Embryonic facial prominence (tissue), 1 donor: Measurements from ENCODE around the gene TSC2.
"Not testable (repeated sequence)": the region's sequence is repeated elsewhere in the genome, so short reads cannot be mapped to it uniquely, and the experiment has no call there.

Experiments
- DNase-seq: peaks from one replicate; pipeline ENCODE4 v3.0.0-alpha.2; 2016; ENCODE audit errors: extremely low spot score

The TSC2 gene

DNA sequence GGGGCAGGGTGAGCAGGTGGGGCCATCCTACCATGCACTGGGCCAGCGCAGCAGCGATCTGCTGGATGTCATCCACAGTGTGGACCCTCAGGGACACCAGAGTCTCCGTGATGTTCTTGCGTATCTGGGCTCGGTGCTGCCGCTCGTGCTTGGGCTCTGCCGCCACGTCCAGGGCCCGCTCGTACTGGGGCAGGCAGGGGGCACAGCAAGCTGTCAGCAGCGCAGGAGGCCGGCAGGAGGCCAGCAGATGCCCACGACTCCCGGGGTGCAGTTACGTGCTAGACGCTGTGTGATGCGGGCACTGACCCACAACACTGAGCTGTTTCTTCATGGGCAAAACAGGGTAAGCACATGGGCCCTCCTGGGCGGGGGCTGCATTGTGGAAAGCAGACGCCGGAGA lies 57.5 kb downstream of the TSC2 start:
- DNase-seq, result not testable (repeated sequence)

DNA sequence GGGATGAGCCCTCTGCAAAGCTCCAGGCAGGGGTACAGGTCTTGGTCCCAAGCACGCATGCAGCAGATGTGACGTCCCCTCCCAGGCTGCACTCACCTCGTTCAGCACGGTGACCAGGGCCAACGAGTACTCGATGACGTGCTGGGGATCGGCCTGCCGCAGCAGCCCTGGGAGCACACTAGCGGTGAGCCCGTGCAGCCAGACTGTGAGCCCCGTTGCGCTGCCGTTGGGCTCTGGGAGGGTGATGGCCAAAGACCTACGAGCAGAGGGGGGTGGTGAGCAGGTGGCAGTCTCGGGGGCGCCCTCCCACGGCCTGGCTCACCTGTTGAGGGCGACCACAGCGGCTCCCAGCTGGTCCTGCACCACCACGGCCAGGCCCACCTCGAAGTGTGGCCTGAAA lies 58.0 kb downstream of the TSC2 start:
- not testable (repeated sequence) for DNase-seq

DNA sequence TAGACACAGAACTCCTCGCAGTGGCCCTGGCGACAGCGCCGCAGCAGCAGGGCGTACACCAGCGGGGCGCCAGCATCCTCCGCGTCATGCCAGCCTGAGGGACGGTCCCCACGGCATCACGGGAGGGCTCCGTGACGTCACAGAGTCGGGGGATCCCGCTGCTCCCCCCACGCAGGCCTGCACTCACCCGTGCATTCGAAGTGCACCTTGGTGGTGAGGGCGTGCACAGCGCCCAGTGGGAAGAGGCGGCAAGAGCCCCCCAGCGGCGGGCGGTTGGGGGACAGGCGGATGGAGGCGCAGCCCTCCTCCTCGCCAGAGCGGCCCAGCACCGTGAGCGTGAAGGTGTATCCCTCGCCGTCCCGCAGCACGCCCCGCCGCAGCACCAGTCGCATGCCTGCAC lies 58.4 kb downstream of the TSC2 start:
- not testable (repeated sequence) for DNase-seq

DNA sequence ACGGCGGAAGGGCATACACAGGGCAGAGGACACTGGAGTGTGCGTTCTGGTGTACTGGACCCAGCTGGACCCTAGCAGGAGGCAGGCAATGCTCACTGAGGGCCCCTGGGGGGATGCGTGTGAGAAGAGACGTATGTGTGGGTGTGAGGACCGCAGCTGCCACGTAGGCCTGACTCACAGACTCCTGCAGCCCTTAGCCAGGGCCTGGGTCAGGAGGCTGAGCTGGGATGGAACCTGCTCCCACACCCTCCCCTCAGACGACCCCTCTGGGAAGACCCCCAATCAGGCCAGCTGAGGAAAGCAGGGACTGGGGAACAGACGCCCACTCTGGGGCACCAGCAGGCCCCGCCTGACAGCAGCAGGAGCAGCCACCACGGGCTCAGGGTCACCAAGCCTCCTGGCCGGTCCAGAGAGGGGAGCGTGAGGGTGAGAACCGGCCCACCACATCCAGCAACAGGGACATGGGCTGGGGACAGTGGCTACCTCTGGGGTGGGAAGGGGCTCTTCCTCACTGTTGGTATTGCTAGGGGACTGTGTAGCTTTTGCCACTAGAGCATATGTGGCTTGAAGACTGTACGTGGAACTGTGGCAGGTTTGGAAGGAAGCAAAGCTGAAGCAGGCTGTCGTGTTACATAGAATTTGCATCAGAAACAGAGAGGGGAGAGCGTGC lies 59.5 kb downstream of the TSC2 start:
- not testable (repeated sequence) for DNase-seq

DNA sequence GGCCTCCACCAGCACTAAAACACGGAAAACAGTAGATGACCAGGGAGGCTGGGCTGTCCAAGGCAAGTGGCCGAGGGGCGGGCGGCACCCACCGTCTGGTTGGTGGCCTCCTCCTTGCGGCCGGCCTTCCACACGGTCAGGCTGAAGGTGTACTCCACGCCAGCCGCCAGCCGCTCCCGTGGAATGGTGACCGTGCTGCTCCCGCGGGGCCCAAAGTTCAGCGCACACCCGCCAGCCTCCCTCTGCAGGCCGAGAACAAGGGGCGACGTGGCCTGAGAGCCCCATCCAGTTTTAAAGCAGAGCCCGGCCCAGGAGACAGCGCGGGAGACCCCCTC lies 60.0 kb downstream of the TSC2 start:
- DNase-seq, result not testable (repeated sequence)

DNA sequence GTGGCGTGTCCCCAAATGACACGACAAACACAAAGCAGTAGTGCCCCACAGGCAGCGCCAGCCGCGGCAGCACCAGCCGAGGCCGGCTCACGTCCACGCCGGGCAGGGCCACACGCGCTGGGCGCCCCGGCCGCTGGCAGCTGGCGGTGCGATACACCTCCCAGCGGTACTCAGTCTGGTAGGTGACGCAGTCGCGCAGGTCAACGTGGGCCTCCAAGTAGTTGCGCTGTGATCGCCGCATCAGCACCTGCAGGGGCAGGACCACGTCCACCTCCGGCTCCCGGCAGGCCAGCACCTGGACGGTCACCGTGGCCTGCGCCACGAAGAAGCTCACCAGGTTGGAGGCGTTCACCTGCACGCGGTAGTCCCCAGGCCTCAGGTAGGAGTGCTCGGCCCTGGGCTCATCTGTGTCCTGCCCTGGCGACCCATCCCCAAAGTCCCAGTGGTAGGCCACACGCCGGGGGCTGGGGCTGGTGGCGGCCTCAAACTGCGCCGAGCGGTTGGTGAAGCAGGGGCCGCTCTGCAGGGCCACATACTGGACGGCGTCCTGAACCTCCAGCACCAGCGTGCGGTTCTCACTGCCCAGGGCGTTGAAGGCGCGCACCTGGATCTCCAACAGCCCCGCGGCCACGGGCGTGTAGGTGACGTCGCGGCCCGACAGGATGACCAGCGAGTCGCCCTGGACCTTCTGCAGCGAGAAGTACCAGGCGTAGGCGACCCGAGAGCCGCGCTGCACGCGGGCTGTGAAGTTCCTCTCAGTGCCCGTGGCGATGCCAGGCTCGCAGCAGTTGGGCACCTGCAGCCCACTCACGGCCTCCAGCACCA lies 60.9 kb downstream of the TSC2 start:
- DNase-seq, result not testable (repeated sequence)

DNA sequence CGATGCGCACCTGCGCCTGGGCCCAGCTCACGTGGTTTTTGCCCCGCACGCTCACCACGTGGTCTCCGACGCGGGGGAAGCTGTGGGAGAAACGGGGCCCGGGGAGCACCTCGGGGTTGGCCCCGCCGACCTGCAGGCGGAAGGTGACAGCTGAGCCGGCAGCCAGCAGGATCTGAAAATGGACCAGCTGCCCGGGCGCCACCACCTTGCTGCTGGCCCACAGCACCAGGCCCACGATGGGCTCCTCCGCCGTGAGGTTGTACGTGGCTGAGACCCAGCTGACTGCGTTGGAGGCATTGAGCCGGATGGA lies 61.4 kb downstream of the TSC2 start:
- not testable (repeated sequence) for DNase-seq

DNA sequence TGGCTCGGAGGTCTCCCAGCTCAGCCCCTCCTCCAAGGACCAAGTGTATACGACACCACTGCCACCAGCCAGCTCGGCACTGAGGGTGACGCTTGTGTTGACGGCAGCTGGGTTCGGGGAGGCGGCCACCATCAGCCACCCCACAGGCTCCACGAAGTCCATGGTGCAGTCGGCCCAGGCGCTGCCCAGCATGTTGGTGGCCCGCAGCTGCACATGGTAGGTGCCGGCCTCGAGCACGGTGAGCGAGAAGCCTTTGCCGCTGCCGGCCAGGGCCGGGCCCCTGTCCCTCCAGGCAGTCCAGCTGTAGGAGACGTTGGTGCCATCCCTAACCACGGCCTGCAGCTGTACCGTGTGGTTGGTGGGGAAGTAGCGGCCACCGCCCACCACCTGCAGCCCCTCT lies 62.1 kb downstream of the TSC2 start:
- DNase-seq, result not testable (repeated sequence)

DNA sequence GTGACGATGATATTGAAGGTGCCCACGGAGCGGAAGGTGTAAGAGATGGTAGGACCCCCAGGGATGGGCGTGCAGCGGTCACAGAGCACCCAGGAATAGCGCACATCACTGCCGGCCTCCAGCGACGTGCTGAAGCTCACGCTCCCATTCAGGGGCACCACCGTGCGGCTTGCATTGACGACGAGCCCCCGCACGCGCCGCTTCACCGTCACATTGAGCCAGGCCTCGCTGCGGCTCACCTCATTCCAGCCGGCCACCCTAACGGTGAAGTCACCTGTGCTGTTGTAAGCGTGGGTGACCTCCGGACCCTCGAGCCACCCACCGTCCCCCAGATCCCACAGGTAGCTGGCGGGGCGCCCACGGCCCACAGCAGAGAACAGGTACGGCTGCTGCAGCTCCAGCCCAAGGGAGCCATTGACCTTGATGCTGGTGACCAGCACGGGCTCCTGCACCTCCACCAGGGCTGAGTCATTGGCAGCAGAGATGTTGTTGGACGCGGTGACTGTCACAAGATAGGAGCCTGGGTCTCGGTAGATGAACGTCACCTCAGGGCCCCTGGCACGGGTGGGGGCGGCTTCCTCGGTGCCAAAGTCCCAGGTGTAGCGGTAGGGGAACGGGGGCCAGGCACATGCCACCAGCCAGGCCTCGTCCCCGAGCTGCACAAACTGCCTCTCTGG lies 62.7 kb downstream of the TSC2 start:
- DNase-seq, result not testable (repeated sequence)

DNA sequence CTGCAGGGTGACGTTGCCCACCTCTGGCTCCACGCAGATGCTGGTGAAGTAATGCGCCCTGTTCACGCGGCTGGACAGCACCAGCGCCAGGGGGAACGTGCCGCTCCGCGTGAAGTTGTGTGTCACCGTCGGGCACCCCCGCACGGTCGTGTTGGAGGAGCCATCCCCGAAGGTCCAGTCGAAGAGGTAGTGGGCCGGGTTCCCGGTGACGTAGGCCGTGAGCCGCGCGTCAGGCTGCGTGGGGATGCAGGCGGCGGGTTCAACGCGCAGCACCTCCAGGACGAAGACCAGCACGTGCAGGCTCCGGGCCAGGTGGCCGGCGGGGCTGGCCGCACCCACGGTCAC lies 63.2 kb downstream of the TSC2 start:
- DNase-seq, result not testable (repeated sequence)

DNA sequence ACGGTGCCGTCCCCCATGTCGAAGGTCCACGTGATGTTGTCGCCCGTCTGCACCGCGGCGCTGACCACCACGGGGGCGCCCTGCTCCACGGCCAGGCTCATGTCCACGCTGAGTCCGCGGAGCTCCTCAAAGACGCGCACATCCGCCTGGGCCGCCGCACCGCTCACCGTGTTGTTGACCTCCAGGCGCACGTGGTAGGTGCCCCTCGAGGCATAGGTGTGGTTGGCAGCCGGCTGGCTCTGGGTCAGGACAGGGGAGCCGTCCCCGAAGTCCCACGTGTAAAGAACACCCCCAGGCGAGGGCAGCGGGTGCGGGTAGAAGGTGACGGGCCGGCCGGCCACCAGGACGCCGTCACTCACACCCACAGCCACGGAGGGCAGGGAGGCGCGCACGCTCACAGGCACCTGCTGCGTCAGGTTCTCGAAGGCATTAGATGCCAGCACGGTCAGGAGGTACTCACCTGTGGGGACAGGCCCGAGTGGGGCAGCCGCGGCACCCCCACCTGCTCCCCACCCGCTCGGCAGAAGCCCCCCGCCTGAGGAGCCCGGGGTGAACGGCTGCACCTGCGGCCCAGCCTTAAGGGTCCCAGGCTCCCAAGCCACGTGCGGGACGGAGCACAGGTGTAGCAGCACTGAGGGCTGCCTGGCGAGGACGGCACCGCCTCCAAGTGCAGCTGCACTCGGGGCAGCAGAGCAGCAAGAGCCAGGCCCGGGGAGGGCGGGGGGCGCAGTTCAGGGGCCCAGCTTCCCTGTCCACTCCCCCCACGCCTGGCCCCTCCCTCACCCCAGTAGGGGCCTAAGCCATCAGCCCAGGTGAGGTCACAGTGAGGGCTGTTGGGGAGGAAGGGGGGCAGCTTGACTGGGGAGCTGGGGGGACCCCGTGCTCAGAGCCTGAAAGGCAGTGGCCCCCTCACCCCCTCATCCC lies 63.9 kb downstream of the TSC2 start:
- not testable (repeated sequence) for DNase-seq

DNA sequence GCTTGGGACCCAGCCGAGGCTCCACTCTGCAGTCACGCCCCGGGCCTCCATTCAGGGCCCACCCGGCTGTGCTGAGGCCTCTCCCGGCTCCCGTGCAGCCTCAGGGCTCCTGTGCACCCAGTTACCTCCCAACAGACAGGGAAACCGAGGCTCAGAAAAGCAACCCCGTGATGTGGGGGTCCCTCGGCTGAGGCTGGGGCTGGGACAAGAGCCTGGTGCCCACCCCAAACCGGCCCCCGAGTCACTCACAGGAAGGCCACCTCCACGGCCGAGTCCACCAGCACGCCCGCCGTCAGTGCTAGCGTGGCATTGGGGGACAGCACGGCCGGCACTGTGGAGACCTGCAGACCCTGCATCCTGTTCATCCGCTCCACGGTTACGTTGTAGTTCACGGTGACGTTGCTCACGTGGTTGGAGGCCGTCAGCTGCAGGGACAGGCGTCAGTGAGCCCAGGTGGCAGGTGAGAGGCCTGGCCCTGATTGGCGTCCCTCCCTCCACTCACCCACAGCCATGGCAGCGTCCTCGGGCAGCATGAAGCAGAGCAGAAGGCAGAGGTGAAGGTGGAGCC lies 64.8 kb downstream of the TSC2 start:
- DNase-seq, result not testable (repeated sequence)

DNA sequence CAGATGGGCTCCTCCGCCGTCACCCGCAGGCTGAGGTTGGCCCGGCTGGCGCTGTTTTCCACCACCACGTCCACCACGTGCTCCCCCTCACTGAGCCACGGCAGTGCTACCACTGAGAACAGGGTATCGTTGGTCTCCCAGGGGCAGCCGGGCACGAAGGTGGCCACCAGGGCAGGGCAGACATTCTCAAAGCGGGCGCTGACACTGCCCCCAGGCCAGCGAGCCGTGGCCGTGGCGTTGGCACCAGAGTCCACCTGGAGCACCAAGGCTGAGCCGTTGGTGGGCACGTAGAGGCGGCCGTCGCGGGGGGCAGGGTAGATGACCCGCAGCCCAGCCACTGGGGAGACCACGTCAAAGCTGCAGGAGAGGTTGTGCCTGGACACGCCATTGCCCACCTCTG lies 66.4 kb downstream of the TSC2 start:
- not testable (repeated sequence) for DNase-seq

DNA sequence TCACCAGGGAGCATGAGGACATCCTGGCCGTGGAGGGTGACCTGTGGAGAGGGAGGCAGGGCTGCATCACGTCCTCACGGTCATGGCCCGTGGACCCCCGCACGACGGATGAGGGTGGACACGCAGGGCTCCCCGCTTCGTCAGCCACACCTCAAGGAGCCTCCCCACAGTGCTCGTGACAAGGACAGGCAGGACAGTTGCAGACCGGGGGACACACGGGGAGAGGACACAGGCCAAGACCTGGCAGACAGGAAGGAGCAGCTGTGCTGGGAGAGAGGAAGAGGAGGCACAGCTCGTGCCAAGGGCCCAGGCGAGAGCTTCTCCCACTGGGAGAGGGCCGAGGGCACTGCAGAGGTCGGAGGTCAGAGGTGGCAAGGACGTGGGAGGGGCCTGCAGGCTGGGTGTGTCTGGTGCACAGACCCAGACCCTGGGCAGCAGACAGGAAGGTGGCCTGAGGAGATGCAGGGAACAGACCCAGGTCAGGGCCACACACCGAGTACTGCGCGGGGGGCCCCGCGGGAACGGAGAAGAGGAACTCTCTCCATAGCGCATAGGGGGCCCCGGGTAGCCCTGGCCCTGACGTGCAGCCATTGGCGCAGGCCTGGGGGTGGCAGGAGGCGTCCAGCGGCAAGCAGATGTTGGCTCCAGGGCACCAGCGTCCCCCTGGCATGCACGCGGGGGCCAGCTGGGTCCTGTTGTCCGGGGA lies 67.3 kb downstream of the TSC2 start:
- DNase-seq, result not testable (repeated sequence)

DNA sequence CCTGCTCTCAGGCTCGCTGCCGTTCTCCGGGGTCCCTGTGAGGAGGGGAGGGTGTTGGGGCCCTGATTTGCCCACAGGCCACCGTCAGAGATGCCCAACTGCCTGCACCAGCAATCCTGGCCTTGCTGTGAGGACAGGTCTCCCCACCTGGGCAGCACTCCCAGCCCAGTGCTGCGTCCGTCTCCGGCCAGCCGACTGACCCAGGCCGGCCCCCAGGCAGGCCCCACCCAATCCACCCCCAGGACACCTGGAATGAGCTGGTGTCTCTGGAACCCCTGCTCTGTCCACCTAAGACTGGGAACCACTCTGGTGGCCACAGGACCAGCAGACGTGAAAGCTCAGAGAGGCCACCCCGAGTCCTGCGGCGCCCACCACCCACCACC lies 67.8 kb downstream of the TSC2 start:
- no peak for DNase-seq

DNA sequence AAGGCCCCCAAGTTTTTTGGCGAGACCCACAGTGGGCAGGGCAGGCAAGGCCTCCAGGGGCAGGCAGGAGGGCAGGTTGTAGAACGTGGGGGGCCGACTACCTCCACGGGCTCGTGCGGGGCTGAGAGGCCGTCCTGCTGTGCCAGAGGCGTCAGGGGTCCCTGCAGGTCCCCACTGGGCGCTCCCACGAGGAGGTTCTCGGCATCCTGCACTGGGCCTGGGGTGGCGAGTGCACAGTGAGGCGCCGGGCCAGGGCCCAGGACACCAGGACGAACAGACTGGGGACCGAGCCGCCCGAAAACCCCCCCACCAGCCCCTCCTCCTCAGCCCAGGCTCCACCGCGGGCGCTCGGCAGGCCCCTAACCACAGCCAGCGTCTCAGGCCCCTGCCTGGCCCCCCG lies 68.6 kb downstream of the TSC2 start:
- DNase-seq, result not testable (repeated sequence)

DNA sequence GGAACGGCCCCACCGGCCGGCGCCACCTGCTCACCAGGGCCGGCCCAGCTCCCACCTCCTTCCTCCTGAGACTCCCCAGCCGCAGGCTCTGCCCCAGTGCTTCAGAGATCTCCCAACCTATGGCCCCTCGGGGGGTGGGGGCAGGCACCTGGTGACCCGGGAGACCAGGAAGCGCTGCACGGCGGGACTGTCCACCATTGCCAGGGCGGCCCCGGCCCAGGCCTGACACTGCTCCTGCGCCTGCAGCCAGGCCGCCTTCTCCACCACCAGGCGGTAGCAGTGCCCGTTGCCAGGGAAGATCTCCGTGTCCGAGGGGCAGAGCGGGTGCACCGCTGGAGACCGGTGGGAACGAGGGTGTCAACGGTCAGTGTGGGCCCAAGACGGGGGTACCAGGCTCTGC lies 69.6 kb downstream of the TSC2 start:
- DNase-seq, result not testable (repeated sequence)

DNA sequence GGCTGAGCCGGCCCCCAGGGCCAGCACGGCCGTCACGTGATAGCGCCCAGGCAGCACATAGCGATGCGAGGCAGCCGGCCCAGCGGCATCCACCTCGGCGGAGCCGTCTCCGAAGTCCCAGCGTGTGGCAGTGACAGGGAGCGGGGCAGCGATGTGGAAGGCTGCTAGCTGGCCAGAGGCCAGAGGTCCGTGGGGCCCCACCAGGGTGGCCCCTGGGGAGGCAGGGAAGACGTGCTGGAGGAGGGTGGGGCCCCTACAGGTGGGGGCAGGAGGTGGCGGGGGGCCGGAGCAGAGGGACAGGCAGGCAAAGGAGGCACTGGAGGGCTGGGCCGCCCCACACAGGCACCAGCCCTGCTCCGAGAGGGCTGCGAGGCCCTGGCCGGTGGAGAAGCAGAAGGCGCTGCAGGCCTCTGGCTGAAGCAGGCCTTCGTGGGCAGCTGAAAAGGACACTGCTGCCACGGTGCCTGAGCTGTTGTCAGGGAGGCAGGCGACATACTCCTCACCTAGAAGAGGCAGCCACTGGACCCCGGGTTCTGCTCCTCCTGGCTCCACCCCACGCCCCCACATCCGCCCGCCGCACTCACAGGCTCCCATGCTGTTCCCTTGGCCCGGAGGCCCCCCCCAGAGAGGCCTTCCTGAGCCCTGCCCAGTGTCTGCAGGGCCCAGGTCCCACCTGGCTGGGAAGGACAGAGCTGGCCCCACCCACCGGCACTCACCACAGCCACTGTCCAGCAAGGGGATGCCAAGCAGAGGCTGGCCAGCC lies 70.4 kb downstream of the TSC2 start:
- not testable (repeated sequence) for DNase-seq

DNA sequence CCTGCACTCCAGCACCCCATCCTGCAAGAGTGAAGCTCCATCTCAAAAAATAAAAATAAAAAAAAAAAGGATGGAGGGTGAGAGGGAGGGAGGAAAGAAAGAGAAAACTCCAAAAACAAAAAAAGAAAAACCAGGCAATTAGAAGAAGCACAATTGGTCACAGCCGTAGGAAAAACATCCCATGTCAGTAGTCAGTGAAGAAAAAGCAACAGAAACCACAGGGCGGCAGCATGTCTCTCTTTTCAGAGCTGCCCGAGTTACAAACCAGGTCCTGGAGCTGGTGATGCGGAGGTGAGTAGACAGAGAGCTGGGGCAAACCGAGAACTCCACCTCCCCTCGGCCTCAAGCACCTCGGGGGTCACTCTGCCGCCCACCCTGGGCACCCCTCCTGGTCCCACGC lies 73.5 kb downstream of the TSC2 start:
- DNase-seq, result not testable (repeated sequence)

DNA sequence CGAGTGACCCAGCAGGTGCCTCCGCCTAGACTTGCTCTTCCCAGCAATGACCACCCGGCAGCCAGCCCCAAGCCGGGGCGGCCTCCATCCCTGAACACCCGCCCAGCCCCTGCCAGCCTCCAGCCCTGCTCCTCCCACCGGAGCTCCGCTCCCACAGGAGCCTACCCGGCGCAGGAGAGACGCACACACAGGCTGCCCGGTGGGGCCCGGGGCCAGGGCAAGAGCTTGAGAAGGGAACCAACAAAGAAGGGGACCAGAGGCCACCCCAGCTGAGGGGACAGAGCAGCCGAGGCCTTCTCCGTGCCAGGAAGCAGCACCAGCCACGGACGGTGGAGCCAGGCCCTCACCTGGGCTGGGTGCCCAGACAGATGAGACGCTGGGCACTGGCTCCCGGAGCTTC lies 74.1 kb downstream of the TSC2 start:
- DNase-seq, result no peak
